D721Med (cell line): ENCODE results near the gene AP4E1.
"Not testable (repeated sequence)": the region's sequence is repeated elsewhere in the genome, so short reads cannot be mapped to it uniquely, and the experiment has no call there.

ENCODE experiments used
- DNase-seq: peaks from one replicate; pipeline ENCODE4 v3.0.0; 2011; ENCODE audit warnings: low spot score; ENCODE audit not compliant: insufficient read length
- FAIRE-seq: peaks from 2 replicates; lab custom pipeline; 2011; peaks lifted over from hg19 to GRCh38; lab: Jason Lieb, UNC
- CTCF ChIP-seq: IDR thresholded peaks from 2 replicates; pipeline ENCODE4 v1.5.1; 2012; ENCODE audit warnings: mild to moderate bottlenecking, control low read depth; ENCODE audit not compliant: insufficient read depth; ENCODE audit errors: missing control alignments

AP4E1 gene

GRCh38 chr15:50872832-50873426, 35.6 kb upstream of the AP4E1 start:
- TF ChIP-seq CTCF, result no peak
- DNase-seq, result no peak
- no peak for FAIRE-seq

GRCh38 chr15:50873935-50874361, 34.5 kb upstream of the AP4E1 start:
- TF ChIP-seq CTCF, result no peak
- FAIRE-seq, result no peak
- no peak for DNase-seq

GRCh38 chr15:50875238-50875637, 33.2 kb upstream of the AP4E1 start:
- not testable (repeated sequence) for DNase-seq, FAIRE-seq

GRCh38 chr15:50876260-50876988, 32.1 kb upstream of the AP4E1 start:
- FAIRE-seq (no peak), DNase-seq (no peak)
- TF ChIP-seq CTCF, result no peak

- peak; percentile 27 for DNase-seq
- FAIRE-seq, result peak; percentile 6
- peak; percentile 95 for TF ChIP-seq CTCF
These were observed 31.5 kb upstream of the AP4E1 start for GRCh38 chr15:50876989-50877360.

GRCh38 chr15:50879016-50879617, 29.4 kb upstream of the AP4E1 start:
- DNase-seq (no peak), FAIRE-seq (no peak)
- no peak for TF ChIP-seq CTCF

GRCh38 chr15:50880206-50880605, 28.3 kb upstream of the AP4E1 start:
- no peak for FAIRE-seq
- DNase-seq, result no peak
- no peak for TF ChIP-seq CTCF
